ENCODE measurements around the gene CLDN11.

The CLDN11 gene

GRCh38 chr3:170418422-170419398, at the start of gene CLDN11:
Gene CLDN11, plus strand, starts transcription at chr3:170418868. Its CDS starts 199 bp downstream, at chr3:170419067.
- in situ Hi-C loops (cut with HindIII; ENCODE audit: low sequenced_read_pairs): no loop called here
- TF ChIP-seq, protein P1, sequence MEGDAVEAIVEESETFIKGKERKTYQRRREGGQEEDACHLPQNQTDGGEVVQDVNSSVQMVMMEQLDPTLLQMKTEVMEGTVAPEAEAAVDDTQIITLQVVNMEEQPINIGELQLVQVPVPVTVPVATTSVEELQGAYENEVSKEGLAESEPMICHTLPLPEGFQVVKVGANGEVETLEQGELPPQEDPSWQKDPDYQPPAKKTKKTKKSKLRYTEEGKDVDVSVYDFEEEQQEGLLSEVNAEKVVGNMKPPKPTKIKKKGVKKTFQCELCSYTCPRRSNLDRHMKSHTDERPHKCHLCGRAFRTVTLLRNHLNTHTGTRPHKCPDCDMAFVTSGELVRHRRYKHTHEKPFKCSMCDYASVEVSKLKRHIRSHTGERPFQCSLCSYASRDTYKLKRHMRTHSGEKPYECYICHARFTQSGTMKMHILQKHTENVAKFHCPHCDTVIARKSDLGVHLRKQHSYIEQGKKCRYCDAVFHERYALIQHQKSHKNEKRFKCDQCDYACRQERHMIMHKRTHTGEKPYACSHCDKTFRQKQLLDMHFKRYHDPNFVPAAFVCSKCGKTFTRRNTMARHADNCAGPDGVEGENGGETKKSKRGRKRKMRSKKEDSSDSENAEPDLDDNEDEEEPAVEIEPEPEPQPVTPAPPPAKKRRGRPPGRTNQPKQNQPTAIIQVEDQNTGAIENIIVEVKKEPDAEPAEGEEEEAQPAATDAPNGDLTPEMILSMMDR (IDR thresholded peaks at IDR 0.05; ENCODE audit: low read depth, low read length, missing control alignments): peak; percentile 30
- peak within 1 kb of the TSS; percentile 87 for H3K4me3 ChIP-seq (ENCODE audit: low read depth, low read length)
- no peak for DNase-seq (ENCODE audit: low read depth)

DNA sequence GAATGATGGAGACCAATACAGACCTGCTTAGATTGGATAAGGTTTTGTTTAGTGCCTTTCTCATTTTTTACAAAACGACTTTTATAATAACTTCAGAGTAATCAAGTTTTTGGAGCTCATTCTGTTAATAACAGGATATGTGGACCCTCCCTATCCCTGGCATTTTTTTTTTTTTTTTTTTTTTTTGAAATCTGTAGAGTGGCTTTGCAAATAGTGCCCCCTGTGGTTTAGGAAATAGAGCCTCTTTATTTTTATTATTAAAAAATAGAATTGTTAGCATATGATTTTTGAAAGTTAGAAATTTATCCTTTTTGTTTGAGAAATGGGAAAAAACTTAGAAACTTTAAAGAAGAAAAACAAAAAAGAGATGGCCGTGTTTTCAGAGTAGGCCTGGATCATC, 49.7 kb upstream of the CLDN11 start:
- in situ Hi-C loops (cut with HindIII; ENCODE audit: low sequenced_read_pairs): no loop called here
- no peak for DNase-seq (ENCODE audit: low read depth)
- TF ChIP-seq, protein P1 (IDR thresholded peaks at IDR 0.05; ENCODE audit: low read depth, low read length, missing control alignments): no peak
- H3K4me3 ChIP-seq (ENCODE audit: low read depth, low read length): no peak overlapping the region

DNA sequence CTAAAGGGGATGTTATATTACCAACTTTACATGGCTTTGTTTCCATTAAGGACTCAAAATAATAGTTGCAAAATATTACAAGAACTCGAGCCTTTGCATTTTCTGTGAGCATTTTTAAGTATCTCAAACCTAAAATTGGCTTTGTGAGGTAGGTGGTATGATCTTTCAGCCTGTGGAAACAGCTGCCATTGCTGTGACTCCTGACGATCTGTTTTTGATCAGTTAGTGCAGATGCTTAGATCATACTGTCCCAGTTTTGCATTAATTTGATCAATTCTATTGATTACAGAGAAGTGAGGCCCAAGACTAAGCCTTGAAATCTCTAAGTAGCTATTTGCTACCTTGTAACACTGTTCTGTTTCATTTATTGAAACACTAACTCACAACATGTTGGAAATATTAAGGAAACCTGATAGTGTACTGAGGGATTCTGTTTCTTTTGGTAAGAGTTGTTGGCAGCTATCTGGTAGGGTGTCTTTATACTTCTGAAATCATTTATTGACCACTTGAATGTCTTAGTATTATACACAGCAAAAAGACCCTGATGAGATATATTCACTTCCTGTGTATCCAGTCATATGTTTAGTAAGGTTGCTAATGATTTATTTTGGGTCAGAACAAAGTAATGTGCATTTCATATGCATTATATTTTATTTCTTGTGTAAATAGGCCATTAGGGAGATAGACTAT, 46.3 kb upstream of the CLDN11 start:
- in situ Hi-C loops (cut with HindIII; ENCODE audit: low sequenced_read_pairs): no loop called here
- TF ChIP-seq, protein P1 (IDR thresholded peaks at IDR 0.05; ENCODE audit: low read depth, low read length, missing control alignments): no peak
- no peak overlapping the region for H3K4me3 ChIP-seq (ENCODE audit: low read depth, low read length)
- no peak for DNase-seq (ENCODE audit: low read depth)

DNA sequence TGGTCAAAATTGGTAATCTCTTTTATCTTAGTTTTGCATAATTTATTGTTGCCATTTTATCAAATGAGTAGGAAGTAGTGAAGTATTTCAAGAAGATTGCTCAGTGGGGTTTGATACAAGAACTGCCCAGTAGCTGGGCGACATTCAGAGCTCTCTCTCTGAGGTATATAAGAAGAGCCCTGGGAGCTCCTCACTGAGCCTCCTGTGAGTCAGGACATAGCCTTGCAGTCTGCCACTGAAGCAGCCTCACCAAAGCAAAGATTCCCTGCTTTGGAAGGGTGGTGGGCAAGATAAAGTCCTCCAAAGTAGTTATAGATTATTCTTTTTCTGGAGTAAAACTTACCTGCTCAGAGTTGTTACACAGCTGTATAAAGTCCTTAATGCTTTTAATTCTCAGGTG, 35.1 kb upstream of the CLDN11 start:
- in situ Hi-C loops (cut with HindIII; ENCODE audit: low sequenced_read_pairs): no loop called here

DNA sequence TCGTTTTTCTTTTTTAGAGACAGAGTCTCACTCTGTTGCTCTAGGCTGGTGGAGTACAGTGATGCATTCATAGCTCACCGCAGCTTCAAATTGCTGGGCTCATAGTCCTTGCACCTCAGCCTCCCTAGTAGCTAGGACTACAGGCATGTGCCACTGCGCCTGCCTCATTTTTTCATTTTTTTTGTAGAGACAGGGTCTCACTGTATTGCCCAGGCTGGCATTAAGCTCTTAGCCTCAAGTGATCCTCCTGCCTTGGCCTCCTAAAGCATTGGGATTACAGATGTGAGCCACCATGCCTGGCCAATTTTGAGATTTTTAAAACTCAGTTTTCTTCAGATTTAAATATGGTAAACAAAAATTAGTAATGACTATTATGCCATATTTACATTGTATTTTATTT, 32.2 kb upstream of the CLDN11 start:
- H3K4me3 ChIP-seq (ENCODE audit: low read depth, low read length): no peak overlapping the region
- in situ Hi-C loops (cut with HindIII; ENCODE audit: low sequenced_read_pairs): loop anchor here (5.0 kb wide), 1 partner anchor 49 kb away; no protein-coding TSS in a partner anchor
- DNase-seq (ENCODE audit: low read depth): no peak
- TF ChIP-seq, protein P1 (IDR thresholded peaks at IDR 0.05; ENCODE audit: low read depth, low read length, missing control alignments): no peak

More for the DNA sequence above, 35.1 kb upstream of the CLDN11 start:
- TF ChIP-seq, protein P1 (IDR thresholded peaks at IDR 0.05; ENCODE audit: low read depth, low read length, missing control alignments): no peak
- no peak for DNase-seq (ENCODE audit: low read depth)
- no peak overlapping the region for H3K4me3 ChIP-seq (ENCODE audit: low read depth, low read length)

DNA sequence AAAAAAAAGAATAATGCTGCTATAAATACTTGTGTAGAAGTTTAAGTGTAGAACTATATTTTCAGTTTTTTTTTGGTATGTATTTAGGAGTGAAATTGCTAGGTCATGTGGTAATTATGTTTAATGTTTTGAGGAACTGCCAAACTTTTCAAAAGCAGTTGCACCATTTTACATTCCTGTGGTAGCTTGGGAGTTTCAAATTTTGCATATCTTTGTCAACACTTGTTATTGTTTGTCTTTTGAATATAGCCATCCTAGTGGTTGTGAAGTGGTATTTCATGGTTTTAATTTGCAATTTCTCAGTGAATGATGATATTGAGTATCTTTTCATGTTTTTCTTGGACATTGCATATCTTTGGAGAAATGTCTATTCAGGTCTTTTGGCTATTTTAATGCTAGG, 30.7 kb upstream of the CLDN11 start:
- DNase-seq (ENCODE audit: low read depth): no peak
- no peak overlapping the region for H3K4me3 ChIP-seq (ENCODE audit: low read depth, low read length)
- in situ Hi-C loops (cut with HindIII; ENCODE audit: low sequenced_read_pairs): loop anchor here (5.0 kb wide), 1 partner anchor 51 kb away; no protein-coding TSS in a partner anchor
- TF ChIP-seq, protein P1 (IDR thresholded peaks at IDR 0.05; ENCODE audit: low read depth, low read length, missing control alignments): no peak

Measured in astrocyte of the cerebellum (primary cell).